ENCODE results near the gene PLA2G3. TPM values are rescaled to one million over a fixed set of nuclear protein-coding genes. Genes with fewer than 3 reads are reported as not detected.

Gene PLA2G3, protein sequence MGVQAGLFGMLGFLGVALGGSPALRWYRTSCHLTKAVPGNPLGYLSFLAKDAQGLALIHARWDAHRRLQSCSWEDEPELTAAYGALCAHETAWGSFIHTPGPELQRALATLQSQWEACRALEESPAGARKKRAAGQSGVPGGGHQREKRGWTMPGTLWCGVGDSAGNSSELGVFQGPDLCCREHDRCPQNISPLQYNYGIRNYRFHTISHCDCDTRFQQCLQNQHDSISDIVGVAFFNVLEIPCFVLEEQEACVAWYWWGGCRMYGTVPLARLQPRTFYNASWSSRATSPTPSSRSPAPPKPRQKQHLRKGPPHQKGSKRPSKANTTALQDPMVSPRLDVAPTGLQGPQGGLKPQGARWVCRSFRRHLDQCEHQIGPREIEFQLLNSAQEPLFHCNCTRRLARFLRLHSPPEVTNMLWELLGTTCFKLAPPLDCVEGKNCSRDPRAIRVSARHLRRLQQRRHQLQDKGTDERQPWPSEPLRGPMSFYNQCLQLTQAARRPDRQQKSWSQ
- polyA plus RNA-seq (2011; rRNA removed) = 0.10 and 0.11 TPM in 2 replicates
- 0.09 TPM in 1 of 2 replicates, not detected in the other for polyA minus RNA-seq (2011; rRNA and poly(A)+ RNA removed)

DNA sequence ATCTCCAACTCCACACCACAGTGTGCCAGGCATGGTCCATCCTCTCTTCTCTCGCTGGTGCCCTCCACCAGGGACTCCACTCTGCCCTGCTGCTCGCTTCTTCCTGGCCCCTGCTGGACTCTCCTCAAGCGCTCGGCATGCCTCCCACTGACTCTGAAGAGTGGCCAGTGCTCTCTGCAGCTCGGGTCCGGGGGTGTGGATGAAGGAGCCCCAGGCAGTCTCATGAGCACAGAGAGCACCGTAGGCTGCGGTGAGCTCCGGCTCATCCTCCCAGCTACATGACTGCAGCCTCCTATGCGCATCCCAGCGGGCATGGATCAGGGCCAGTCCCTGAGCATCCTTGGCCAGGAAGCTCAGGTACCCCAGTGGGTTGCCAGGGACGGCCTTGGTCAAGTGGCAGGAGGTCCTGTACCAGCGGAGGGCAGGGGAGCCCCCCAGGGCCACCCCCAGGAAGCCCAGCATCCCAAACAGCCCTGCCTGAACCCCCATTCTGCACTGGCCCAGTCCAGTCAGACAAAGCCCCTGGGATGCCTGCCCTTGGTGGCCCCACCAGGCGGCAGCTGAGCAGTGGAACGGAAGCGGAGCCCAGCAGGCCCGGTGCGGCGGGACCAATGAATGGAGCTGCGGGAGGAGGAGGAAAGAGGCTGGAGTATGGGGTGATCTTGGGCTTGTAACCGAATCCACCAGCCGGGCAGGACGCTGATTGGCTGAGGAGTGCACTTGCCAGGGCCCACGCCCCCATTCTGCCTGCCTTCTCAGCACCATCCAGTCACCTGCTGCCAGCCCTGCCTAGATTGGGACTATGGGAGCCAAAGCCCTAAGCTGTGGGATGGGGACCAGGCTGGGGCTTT is at the start of gene PLA2G3:
Gene PLA2G3 (minus strand): TSS at position 643 of the 851 bp plus-strand sequence. CDS start 154 bp downstream, at position 489.
- CTCF ChIA-PET = interaction anchor here (0.5 to 2.3 kb wide), 5 partner anchors 8 to 692 kb away, joined by 3 to 12 read pairs (median 3); partner anchors contain the start of genes INPP5J and SELENOM
- no peak within 1 kb of the TSS for H3K4me3 ChIP-seq (ENCODE audit: low read depth, low read length)
- H3K9me3 ChIP-seq (ENCODE audit: control insufficient read depth, insufficient read depth, low read length) = peaks cover 7% of the 10 kb centered on the region
- TF ChIP-seq, protein P1, sequence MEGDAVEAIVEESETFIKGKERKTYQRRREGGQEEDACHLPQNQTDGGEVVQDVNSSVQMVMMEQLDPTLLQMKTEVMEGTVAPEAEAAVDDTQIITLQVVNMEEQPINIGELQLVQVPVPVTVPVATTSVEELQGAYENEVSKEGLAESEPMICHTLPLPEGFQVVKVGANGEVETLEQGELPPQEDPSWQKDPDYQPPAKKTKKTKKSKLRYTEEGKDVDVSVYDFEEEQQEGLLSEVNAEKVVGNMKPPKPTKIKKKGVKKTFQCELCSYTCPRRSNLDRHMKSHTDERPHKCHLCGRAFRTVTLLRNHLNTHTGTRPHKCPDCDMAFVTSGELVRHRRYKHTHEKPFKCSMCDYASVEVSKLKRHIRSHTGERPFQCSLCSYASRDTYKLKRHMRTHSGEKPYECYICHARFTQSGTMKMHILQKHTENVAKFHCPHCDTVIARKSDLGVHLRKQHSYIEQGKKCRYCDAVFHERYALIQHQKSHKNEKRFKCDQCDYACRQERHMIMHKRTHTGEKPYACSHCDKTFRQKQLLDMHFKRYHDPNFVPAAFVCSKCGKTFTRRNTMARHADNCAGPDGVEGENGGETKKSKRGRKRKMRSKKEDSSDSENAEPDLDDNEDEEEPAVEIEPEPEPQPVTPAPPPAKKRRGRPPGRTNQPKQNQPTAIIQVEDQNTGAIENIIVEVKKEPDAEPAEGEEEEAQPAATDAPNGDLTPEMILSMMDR (IDR thresholded peaks at IDR 0.05; ENCODE audit: low read depth, low read length) = peak; percentile 26; the same call in 1 of the 2 replicates
- peaks cover 27% of the 10 kb centered on the region for H3K27me3 ChIP-seq (ENCODE audit: control insufficient read depth, insufficient read depth, low read length)
- H3K27ac ChIP-seq (ENCODE audit: low read depth, low read length) = no peak within 1 kb of the TSS
- POLR2A ChIA-PET = interaction anchor here (1.0 kb wide), 1 partner anchor 21 kb away, joined by 4 read pairs; no protein-coding TSS in a partner anchor
- DNase-seq (ENCODE audit: low read depth, low spot score) = no peak

DNA sequence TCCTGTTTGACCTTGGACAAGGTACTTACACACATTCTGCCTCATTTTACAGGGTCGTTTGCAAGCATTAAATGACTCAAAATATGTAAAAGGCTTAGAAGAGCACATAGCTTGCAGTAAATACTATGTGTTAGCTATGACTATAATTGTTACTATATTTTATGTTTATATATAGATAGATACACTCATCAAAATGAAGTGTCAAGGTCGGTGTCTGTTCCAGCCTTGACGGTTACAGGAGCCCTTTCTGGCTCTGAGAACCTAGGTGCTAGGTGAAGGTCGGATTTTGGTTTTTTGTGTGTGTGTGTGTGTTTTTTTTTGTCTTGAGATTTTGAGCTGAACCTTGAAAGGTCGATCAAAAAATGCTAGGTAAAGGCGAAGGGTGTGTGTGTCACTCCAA is 47.3 kb upstream of the PLA2G3 start:
- Histone ChIP-seq H3K27me3 (ENCODE audit: control insufficient read depth, insufficient read depth, low read length) (no peaks in the 10 kb centered on the region), H3K27ac (ENCODE audit: low read depth, low read length) (no peak overlapping the region), H3K4me3 (ENCODE audit: low read depth, low read length) (no peak overlapping the region), H3K9me3 (ENCODE audit: control insufficient read depth, insufficient read depth, low read length) (peaks cover 3% of the 10 kb centered on the region; the same call in 1 of the 2 replicates)
- TF ChIP-seq, protein P1 (IDR thresholded peaks at IDR 0.05; ENCODE audit: low read depth, low read length) = no peak
- ChIA-PET POLR2A (no interaction called here), CTCF (interaction anchor here (0.7 to 3.2 kb wide), 4 partner anchors 10 to 103 kb away, joined by 3 to 17 read pairs (median 3); partner anchors contain the start of gene LIMK2)
- no peak for DNase-seq (ENCODE audit: low read depth, low spot score)

DNA sequence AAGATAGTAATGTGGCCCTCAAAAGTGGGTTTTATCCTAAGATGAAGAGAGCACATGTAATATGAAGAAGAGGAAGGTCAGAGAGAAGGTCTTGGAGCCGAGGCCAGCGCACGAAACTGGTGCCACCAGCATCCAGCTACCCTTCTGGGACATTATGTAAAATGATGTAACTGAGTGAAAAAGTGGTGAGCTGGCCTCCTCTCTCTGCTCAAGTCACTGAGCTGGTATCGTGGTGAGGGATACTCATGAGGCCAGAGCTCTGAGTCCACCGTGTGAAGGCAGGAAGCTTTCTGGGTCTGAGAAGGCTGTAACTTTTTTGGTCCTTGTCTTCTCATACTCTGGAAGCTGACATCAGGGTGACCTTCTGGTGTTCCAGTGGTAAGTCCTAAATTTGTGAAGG is 44.7 kb upstream of the PLA2G3 start:
- Histone ChIP-seq H3K4me3 (ENCODE audit: low read depth, low read length) (no peak overlapping the region), H3K27me3 (ENCODE audit: control insufficient read depth, insufficient read depth, low read length) (no peaks in the 10 kb centered on the region), H3K27ac (ENCODE audit: low read depth, low read length) (no peak overlapping the region), H3K9me3 (ENCODE audit: control insufficient read depth, insufficient read depth, low read length) (peaks cover 3% of the 10 kb centered on the region; the same call in 1 of the 2 replicates)
- DNase-seq (ENCODE audit: low read depth, low spot score) = no peak
- ChIA-PET CTCF (interaction anchor here (1.4 to 1.5 kb wide), 2 partner anchors 26 to 88 kb away, joined by 5 to 6 read pairs; no protein-coding TSS in a partner anchor), POLR2A (no interaction called here)
- TF ChIP-seq, protein P1 (IDR thresholded peaks at IDR 0.05; ENCODE audit: low read depth, low read length) = no peak

DNA sequence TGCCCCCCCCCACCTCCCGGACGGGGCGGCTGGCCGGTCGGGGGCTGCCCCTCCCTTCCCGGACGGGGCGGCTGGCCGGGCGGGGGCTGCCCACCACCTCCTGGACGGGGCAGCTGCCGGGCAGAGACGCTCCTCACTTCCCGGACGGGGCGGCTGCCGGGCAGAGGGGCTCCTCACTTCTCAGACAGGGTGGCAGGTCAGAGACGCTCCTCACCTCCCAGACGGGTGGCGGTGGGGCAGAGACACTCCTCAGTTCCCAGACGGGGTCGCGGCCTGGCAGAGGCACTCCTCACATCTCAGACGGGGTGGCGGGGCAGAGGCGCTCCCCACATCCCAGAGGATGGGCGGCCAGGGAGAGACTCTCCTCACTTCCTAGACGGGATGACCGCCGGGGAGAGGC is 43.7 kb upstream of the PLA2G3 start:
- TF ChIP-seq, protein P1 (IDR thresholded peaks at IDR 0.05; ENCODE audit: low read depth, low read length) = no peak
- Histone ChIP-seq H3K27ac (ENCODE audit: low read depth, low read length) (no peak overlapping the region), H3K4me3 (ENCODE audit: low read depth, low read length) (no peak overlapping the region), H3K9me3 (ENCODE audit: control insufficient read depth, insufficient read depth, low read length) (peaks cover 3% of the 10 kb centered on the region; the same call in 1 of the 2 replicates), H3K27me3 (ENCODE audit: control insufficient read depth, insufficient read depth, low read length) (no peaks in the 10 kb centered on the region)
- no peak for DNase-seq (ENCODE audit: low read depth, low spot score)
- ChIA-PET POLR2A (no interaction called here), CTCF (no interaction called here)

Data from AG04450 (cell line).